ENCODE results near the gene IQGAP1. TPM values are rescaled to one million over a fixed set of nuclear protein-coding genes. Genes with fewer than 3 reads are reported as not detected.

Gene IQGAP1
- total RNA-seq, 1 donor from 2014 or later: 80.4 TPM

- H3K27me3 Mint-ChIP-seq: no peaks in the 10 kb centered on the region
- peaks cover 11% of the 10 kb centered on the region for H3K4me1 Mint-ChIP-seq (ENCODE audit: unreplicated experiment)
- no peak for DNase-seq (ENCODE audit: extremely low spot score, unreplicated experiment)
- H3K27ac Mint-ChIP-seq: peak overlapping the region; percentile 27
- no peaks in the 10 kb centered on the region for H3K9me3 Mint-ChIP-seq
- TF ChIP-seq CTCF (conservative IDR thresholded peaks at IDR 0.05): no peak
- no peak overlapping the region for H3K4me3 Mint-ChIP-seq
- H3K36me3 Mint-ChIP-seq: peaks cover 7% of the 10 kb centered on the region
Measured at GRCh38 chr15:90364251-90364650, 23.8 kb upstream of the IQGAP1 start.

GRCh38 chr15:90365414-90366055, 22.5 kb upstream of the IQGAP1 start:
- no peak overlapping the region for H3K4me3 Mint-ChIP-seq
- no peak for DNase-seq (ENCODE audit: extremely low spot score, unreplicated experiment)
- H3K36me3 Mint-ChIP-seq: peaks cover under 1% of the 10 kb centered on the region
- H3K27ac Mint-ChIP-seq: no peak overlapping the region
- H3K27me3 Mint-ChIP-seq: no peaks in the 10 kb centered on the region
- no peak for TF ChIP-seq CTCF (conservative IDR thresholded peaks at IDR 0.05)
- peaks cover 11% of the 10 kb centered on the region for H3K4me1 Mint-ChIP-seq (ENCODE audit: unreplicated experiment)
- no peaks in the 10 kb centered on the region for H3K9me3 Mint-ChIP-seq

DNA sequence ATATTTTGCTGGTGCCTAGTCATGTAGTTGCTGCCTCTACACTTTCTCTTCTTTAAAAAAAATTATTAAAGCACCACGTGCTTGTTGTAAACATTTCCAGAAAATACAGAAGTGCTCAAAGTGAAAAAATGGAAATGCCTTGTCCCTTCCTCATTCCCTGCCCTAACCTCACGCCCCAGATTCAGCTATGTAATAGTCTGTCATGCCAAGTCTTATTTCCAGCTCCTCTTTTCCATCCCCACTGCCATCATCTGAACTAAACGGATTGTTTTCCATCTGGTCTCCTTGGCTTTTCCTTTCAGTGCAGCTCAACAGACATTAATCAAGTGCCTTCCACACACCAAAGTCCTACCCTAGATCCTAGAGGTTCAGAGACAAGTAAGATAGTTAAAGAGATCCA, 20.5 kb upstream of the IQGAP1 start:
- H3K27me3 Mint-ChIP-seq: no peaks in the 10 kb centered on the region

GRCh38 chr15:90375071-90375470, 13.0 kb upstream of the IQGAP1 start:
- Mint-ChIP-seq H3K27ac (no peak overlapping the region), H3K4me3 (no peak overlapping the region), H3K27me3 (no peaks in the 10 kb centered on the region), H3K9me3 (peaks cover 5% of the 10 kb centered on the region), H3K4me1 (ENCODE audit: unreplicated experiment) (no peaks in the 10 kb centered on the region), H3K36me3 (no peaks in the 10 kb centered on the region)
- no peak for DNase-seq (ENCODE audit: extremely low spot score, unreplicated experiment)
- no peak for TF ChIP-seq CTCF (conservative IDR thresholded peaks at IDR 0.05)

More for the DNA sequence above, 20.5 kb upstream of the IQGAP1 start:
- Mint-ChIP-seq H3K4me1 (ENCODE audit: unreplicated experiment) (peaks cover 11% of the 10 kb centered on the region), H3K27ac (no peak overlapping the region), H3K9me3 (no peaks in the 10 kb centered on the region), H3K4me3 (no peak overlapping the region), H3K36me3 (no peaks in the 10 kb centered on the region)
- TF ChIP-seq CTCF (conservative IDR thresholded peaks at IDR 0.05): no peak
- no peak for DNase-seq (ENCODE audit: extremely low spot score, unreplicated experiment)

GRCh38 chr15:90376789-90377188, 11.3 kb upstream of the IQGAP1 start:
- Mint-ChIP-seq H3K9me3 (peaks cover 5% of the 10 kb centered on the region), H3K4me1 (ENCODE audit: unreplicated experiment) (no peaks in the 10 kb centered on the region), H3K27ac (no peak overlapping the region), H3K36me3 (no peaks in the 10 kb centered on the region), H3K27me3 (no peaks in the 10 kb centered on the region), H3K4me3 (no peak overlapping the region)
- TF ChIP-seq CTCF (conservative IDR thresholded peaks at IDR 0.05): no peak
- no peak for DNase-seq (ENCODE audit: extremely low spot score, unreplicated experiment)

Measured in type B pancreatic cell (in vitro differentiated cells).